Muscle of leg (tissue), 11 donors: ENCODE measurements around the gene SEC14L2. TPM values are rescaled to one million over a fixed set of nuclear protein-coding genes. Genes with fewer than 3 reads are reported as not detected.
A peak's percentile ranks its signal among the peaks of the same experiment; 100 is the strongest.
"Not testable (repeated sequence)": the region's sequence is repeated elsewhere in the genome, so short reads cannot be mapped to it uniquely, and the experiment has no call there.

Experiments
- DNase-seq: peaks from one replicate; pipeline ENCODE4 v3.0.0; 2013
- H3K27ac ChIP-seq: one replicate; pipeline ENCODE4 v1.5.1; 2013; ENCODE audit warnings: mild to moderate bottlenecking, low read length, control low read depth
- H3K27me3 ChIP-seq: one replicate; pipeline ENCODE4 v1.6.1; 2013; ENCODE audit warnings: low read length; ENCODE audit not compliant: control insufficient read depth, insufficient read depth
- H3K36me3 ChIP-seq: one replicate; pipeline ENCODE4 v1.6.1; 2013; ENCODE audit warnings: low read length; ENCODE audit not compliant: control insufficient read depth, insufficient read depth
- H3K4me1 ChIP-seq: one replicate; pipeline ENCODE4 v1.6.1; 2013; ENCODE audit warnings: low read length; ENCODE audit not compliant: control insufficient read depth, insufficient read depth
- H3K4me3 ChIP-seq: one replicate; pipeline ENCODE4 v1.5.1; 2013; ENCODE audit warnings: low read length, control low read depth
- H3K9me3 ChIP-seq: replicated peaks from 2 replicates; pipeline ENCODE4 v1.6.1; 2013; ENCODE audit warnings: low read depth, low read length; ENCODE audit not compliant: control insufficient read depth
- WGBS: methylation state at CpG from one replicate; pipeline ENCODE4 v1.1.5; 2013; ENCODE audit warnings: missing lambda C conversion rate; ENCODE audit not compliant: insufficient coverage; 5-methylcytosine and 5-hydroxymethylcytosine counted together
- polyA plus RNA-seq, 8 donors: library from polyadenylated mRNA; unstranded; fragments of 120-200 nt; gene quantifications; one replicate each; pipeline versions ENCODE4 v1.2.1 to v1.2.3, GENCODE V29; 2013; ENCODE audit warnings: inconsistent platforms in 1 of 8, low replicate concordance in 1 of 8; ENCODE audit not compliant: insufficient read length in 8 of 8, insufficient read depth in 1 of 8
- total RNA-seq: library from RNA; stranded (reverse); fragments of 120-200 nt; gene quantifications from one replicate; pipeline ENCODE4 v1.2.4, GENCODE V29; 2013

The SEC14L2 gene
- total and polyA plus RNA-seq, 9 donors: 1.5 to 3.8 (median 2.1) TPM

DNA sequence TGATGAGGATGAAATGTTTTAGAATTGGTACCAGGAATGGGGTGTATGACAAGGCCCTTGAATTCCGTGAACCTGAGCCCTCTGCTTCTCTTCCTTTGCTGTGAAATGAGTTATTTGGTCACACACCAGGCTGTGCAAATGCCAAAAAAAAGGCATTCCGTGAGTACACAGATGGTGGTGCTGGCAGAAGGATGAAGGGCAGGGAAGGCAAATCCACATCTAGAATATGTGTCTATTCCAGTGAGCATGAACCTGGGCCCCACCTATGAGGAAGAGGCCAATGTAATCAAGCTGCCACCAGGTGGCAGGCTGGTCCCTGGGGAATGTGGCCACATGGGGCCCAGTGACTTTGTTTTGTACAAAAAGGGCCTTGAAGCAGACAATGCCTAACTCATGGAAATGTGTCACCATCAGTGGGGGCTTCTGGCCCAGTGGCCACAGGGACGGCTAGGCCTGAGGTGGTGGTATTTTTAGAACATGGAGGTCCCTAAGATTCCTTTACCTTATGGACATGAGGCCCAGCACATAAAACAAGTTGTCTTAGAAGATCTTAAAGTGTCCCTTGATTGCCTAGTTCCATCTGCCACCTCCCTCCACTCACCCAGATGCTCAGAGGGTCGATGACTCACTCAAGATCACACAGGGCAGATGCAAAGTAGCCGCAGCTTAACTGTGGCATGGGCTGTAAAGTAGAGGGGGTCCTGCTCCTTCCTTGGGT is 5.7 kb upstream of the SEC14L2 start:
- Histone ChIP-seq H3K27ac (no peak overlapping the region), H3K27me3 (peaks cover 5% of the 10 kb centered on the region), H3K4me3 (no peak overlapping the region), H3K4me1 (peaks cover 10% of the 10 kb centered on the region), H3K36me3 (no peaks in the 10 kb centered on the region), H3K9me3 (peaks cover 6% of the 10 kb centered on the region)
- DNase-seq: no peak
- WGBS: 71% methylated on average over 2 of the region's 5 CpGs

DNA sequence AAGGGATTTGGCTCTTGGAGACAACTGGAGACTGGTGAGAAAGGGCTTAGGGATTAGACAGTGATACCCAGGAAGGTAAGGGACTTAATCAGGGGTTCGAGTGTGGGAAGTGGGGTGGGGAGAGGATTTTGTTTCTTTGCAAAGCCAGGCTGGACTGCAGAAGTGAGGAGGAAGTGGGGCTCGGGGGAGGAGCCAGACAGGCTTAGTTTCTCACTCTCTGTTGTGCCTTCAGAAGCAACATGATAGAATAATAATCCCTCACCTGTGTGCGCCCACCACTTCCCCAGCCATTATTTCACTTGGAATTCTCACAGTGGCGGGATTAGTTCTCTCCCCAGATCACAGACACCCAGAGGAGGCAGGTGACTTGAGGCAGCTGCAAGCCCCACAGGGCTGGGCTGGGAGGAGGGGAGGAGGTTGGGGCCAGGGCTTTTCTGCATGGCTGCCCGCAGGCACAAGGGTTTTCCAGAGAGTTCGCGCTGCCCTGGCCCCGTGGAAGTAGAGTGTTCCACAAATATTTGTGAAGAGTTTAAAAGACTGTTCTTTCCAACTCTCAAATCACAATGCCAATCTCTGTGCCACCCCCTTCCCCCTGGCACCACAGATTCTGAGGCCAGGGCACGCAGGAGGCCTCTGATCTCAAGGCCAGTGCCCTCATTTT is 4.0 kb upstream of the SEC14L2 start:
- Histone ChIP-seq H3K36me3 (no peaks in the 10 kb centered on the region), H3K9me3 (peaks cover 6% of the 10 kb centered on the region), H3K4me1 (peaks cover 13% of the 10 kb centered on the region), H3K4me3 (no peak overlapping the region), H3K27ac (no peak overlapping the region), H3K27me3 (peaks cover 21% of the 10 kb centered on the region)
- no peak for DNase-seq
- WGBS: 33% methylated on average over 2 of the region's 9 CpGs

DNA sequence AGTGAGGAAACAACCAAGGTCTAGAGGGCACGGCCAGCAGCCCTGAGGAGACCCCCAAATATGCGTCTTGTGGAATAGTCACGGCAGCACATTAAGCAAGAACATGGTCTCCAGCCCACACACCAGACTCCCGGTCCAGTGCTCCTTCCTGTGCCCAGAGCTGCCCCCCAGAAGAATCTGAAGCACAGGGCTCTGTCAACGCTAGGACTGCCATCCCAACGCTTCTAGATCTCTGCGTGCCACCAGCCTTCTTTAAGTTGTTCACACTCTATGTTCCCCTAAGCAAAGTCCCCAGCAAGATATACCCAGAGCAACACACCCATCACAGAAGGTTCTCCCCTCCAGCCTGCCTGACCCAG is 3.5 kb upstream of the SEC14L2 start:
- 75% methylated on average over 7 of the region's 7 CpGs for whole genome bisulfite sequencing
- H3K27me3 ChIP-seq: peaks cover 26% of the 10 kb centered on the region

DNA sequence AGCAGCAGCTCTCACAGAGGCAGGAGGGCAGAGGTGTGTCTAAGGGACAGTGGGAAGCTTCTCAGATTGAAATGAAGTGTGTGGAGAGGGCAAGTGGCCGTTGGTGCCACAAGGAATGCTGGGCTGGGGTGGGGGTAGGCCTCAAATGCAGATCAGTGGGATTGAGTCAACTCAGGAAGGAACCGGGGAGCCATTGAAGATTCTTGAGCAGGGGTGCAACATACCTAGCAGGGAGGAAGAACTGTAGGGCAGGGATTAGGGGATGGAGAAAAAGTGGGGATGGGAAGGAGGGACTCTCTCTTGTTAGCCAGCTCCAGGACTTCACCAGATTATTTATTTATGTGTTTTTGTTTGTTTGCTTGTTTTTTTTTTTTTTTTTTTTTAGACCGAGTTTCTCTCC is 2.9 kb upstream of the SEC14L2 start:
- Histone ChIP-seq H3K27me3 (peaks cover 29% of the 10 kb centered on the region), H3K27ac (no peak overlapping the region), H3K4me3 (no peak overlapping the region), H3K36me3 (no peaks in the 10 kb centered on the region), H3K4me1 (peaks cover 19% of the 10 kb centered on the region), H3K9me3 (peaks cover 6% of the 10 kb centered on the region)
- WGBS: 66% methylated on average over 2 of the region's 3 CpGs
- no peak for DNase-seq

More for the DNA sequence above, 3.5 kb upstream of the SEC14L2 start:
- Histone ChIP-seq H3K4me3 (no peak overlapping the region), H3K27ac (no peak overlapping the region), H3K4me1 (peaks cover 16% of the 10 kb centered on the region), H3K36me3 (no peaks in the 10 kb centered on the region), H3K9me3 (peaks cover 6% of the 10 kb centered on the region)
- no peak for DNase-seq

DNA sequence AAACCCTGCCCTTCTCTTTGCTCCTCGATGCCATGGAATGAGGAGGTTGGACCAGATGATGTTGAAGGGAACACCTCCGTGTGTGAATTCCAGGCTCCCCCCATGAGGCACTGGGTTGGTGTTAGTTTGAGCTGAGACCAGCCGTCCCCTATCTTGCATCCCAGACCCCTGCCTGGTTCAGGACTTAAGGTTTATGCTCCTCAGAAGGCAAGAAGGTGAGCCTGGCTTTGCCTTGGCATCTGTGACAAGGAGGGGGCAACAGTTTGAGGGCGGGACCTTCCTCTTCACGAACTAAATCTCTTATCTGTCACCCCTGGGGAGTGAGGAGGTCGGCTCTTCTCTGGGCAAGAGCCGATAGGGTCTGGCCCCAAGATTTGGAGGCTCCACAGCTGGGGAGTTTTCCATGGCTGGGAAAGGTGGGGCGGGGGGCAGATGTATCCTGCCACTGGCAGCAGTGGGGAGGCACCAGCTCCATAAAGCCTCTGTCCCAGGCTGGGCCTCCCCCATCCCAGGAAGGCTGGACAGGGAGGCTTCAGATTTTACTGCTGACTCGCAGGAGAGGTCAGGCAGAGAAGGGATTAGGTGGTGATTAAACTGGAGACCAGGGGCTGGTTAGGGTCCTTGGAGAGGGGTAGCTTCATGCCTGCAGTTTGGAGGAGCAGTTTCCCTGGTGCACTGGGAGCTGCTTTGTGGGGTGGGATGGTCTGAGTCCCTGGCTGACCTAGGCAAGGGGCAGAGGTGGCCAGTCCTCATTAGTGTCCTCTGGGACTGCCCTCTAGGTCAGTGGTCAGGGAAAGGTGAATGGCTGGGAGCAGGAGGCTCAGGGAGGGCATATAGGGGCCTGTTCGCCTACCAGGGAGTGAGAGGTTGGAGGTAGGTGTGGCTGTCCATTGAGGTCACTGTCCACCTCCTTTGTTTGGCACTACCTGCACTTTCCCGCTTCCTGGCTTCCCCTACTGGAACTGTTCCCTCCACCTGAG is 1.1 kb downstream of the SEC14L2 start:
- Histone ChIP-seq H3K27me3 (peaks cover 34% of the 10 kb centered on the region), H3K4me1 (peaks cover 27% of the 10 kb centered on the region), H3K36me3 (no peaks in the 10 kb centered on the region), H3K9me3 (no peaks in the 10 kb centered on the region), H3K4me3 (peak overlapping the region; percentile 47), H3K27ac (no peak overlapping the region)
- DNase-seq: no peak
- 26% methylated on average over 5 of the region's 11 CpGs for WGBS

DNA sequence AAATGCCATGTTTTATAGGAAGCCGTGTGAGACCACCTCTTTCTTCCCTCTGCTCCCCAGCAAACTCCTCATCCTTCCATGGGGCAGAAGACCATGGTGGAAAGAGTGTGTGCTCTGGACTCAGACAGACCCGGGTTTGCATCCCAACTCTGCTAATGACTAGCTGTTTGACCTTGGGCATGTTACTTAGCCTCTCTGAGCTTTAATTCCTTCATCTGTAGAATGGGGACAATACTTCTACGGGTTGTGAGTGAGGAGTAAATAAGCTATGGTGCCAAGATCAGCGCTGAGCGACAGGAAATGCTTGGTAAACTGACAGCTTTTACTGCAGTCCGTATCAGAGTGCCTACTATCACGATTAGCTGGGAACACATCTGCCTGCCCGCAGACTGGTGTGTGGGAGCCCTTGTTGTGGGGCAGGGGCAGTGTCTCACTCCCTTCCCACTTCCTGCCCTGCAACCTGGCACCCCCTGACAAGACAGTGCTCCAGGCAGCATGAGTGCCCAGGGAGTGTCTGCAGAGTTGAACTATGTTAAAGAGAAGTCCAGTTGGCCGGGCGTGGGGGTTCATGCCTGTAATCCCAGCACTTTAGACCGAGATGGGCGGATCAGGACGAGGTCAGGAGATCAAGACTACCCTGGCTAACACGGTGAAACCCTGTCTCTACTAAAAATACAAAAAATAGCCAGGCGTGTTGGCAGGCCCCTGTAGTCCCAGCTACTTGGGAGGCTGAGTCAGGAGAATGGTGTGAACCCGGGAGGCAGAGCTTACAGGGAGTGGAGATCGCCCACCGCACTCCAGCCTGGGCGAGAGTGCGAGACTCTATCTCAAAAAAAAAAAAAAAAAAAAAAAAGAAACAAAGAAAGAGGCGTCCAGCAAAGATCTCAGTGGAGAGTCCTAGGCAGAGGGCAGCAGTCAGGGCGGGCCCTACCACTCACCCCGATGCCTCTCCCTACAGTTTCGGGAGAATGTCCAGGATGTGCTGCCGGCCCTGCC is 2.2 kb downstream of the SEC14L2 start:
- peaks cover 34% of the 10 kb centered on the region for H3K27me3 ChIP-seq
- WGBS: 61% methylated on average over 6 of the region's 25 CpGs

DNA sequence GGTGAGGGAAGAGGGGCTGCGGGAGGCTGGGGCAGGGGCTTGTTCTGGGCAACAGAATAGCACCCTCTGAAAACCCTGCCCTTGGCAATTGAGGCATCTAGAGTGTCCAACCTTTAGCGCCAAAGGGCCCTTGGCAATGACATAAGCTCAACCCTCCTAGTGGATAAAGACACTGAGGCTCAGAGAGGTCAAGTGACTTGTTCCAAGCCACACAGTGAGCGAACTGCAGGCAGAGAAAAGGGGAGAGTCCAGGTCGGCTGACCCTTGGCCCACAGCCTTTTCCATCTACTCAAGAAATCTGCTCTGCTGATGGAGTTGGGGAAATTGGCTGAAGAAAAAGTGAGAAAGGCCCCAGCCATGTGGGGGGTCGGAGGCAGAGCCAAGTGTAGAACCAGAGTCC is 2.9 kb downstream of the SEC14L2 start:
- WGBS: 92% methylated on average over 4 of the region's 5 CpGs
- H3K4me3 ChIP-seq: no peak overlapping the region
- peaks cover 27% of the 10 kb centered on the region for H3K4me1 ChIP-seq
- no peak for DNase-seq
- peaks cover 3% of the 10 kb centered on the region for H3K36me3 ChIP-seq
- H3K27ac ChIP-seq: no peak overlapping the region
- H3K9me3 ChIP-seq: no peaks in the 10 kb centered on the region
- H3K27me3 ChIP-seq: peaks cover 34% of the 10 kb centered on the region

More for the DNA sequence above, 2.2 kb downstream of the SEC14L2 start:
- Histone ChIP-seq H3K4me1 (peaks cover 27% of the 10 kb centered on the region), H3K4me3 (no peak overlapping the region), H3K27ac (no peak overlapping the region), H3K36me3 (no peaks in the 10 kb centered on the region), H3K9me3 (no peaks in the 10 kb centered on the region)
- no peak for DNase-seq

DNA sequence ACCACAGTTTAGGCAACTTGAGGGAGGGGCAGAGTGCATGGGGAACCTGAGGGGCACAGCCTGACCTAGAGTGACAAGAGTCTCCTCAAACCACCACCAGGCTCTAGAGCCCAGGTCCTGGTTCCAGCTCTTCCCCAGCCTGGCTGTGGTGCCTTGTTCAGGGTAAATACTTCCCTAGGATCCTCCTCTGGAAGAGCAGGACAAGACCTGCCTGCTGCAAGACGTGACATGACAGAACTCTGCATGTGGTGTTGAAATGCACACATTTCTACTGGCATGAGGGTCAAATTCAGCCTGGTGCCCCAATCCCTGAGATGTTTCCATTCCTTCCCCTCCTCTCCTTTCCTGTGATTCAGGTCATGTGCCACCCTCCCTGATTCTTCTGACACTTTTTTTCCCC is 3.3 kb downstream of the SEC14L2 start:
- H3K4me3 ChIP-seq: no peak overlapping the region
- DNase-seq: no peak
- H3K4me1 ChIP-seq: peaks cover 27% of the 10 kb centered on the region
- peaks cover 34% of the 10 kb centered on the region for H3K27me3 ChIP-seq
- H3K27ac ChIP-seq: no peak overlapping the region
- H3K36me3 ChIP-seq: peaks cover 3% of the 10 kb centered on the region
- H3K9me3 ChIP-seq: no peaks in the 10 kb centered on the region
- WGBS: 67% methylated on average over 1 of the region's 1 CpG

DNA sequence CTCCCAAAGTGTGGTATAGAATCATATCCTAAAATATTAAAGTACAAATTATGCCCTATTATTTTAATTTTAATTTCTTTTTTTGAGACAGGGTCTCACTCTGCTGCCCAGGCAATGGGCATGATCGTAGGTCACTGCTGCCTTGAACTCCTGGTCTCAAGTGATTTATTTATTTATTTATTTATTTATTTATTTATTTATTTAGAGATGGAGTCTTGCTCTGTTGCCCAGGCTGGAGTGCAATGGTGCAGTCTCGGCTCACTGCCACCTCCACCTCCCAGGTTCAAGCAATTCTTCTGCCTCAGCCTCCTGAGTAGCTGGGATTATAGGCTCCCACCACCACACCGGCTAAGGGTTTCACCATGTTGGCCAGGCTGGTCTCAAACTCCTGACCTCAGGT is 4.2 kb downstream of the SEC14L2 start:
- not testable (repeated sequence) for H3K4me3 ChIP-seq, H3K27ac ChIP-seq, H3K36me3 ChIP-seq, DNase-seq, H3K9me3 ChIP-seq
- peaks cover 29% of the 10 kb centered on the region for H3K27me3 ChIP-seq
- H3K4me1 ChIP-seq: peaks cover 27% of the 10 kb centered on the region
- no CpG with 5 or more reads among the region's 3 CpGs for WGBS
